IPS-18c (cell line): Measurements from ENCODE around the gene KRT16.
"Not testable (repeated sequence)": the region's sequence is repeated elsewhere in the genome, so short reads cannot be mapped to it uniquely, and the experiment has no call there.

Source experiments
- H3K4me3 ChIP-seq: 2 replicates; pipeline ENCODE4 v1.7.0; 2013; ENCODE audit warnings: low read depth, mild to moderate bottlenecking, low read length, moderate library complexity; ENCODE audit not compliant: insufficient read depth
- H3K9me3 ChIP-seq: one replicate; pipeline ENCODE4 v1.6.1; 2013; ENCODE audit warnings: mild to moderate bottlenecking, low read length, moderate library complexity; ENCODE audit not compliant: control insufficient read depth, insufficient read depth

KRT16 gene

GRCh38 chr17:41649923-41650519 is 37.5 kb upstream of the KRT16 start:
- no peak overlapping the region for H3K4me3 ChIP-seq
- no peaks in the 10 kb centered on the region for H3K9me3 ChIP-seq

- peak overlapping the region; percentile 39 for H3K4me3 ChIP-seq
- no peaks in the 10 kb centered on the region for H3K9me3 ChIP-seq
Observed at GRCh38 chr17:41648411-41649195, 36.0 kb upstream of the KRT16 start.

- no peaks in the 10 kb centered on the region for H3K9me3 ChIP-seq
- H3K4me3 ChIP-seq = peak overlapping the region; percentile 39
Observed at GRCh38 chr17:41647940-41648410, 35.4 kb upstream of the KRT16 start.

GRCh38 chr17:41647038-41647813 is 34.7 kb upstream of the KRT16 start:
- no peak overlapping the region for H3K4me3 ChIP-seq
- H3K9me3 ChIP-seq = no peaks in the 10 kb centered on the region

DNA sequence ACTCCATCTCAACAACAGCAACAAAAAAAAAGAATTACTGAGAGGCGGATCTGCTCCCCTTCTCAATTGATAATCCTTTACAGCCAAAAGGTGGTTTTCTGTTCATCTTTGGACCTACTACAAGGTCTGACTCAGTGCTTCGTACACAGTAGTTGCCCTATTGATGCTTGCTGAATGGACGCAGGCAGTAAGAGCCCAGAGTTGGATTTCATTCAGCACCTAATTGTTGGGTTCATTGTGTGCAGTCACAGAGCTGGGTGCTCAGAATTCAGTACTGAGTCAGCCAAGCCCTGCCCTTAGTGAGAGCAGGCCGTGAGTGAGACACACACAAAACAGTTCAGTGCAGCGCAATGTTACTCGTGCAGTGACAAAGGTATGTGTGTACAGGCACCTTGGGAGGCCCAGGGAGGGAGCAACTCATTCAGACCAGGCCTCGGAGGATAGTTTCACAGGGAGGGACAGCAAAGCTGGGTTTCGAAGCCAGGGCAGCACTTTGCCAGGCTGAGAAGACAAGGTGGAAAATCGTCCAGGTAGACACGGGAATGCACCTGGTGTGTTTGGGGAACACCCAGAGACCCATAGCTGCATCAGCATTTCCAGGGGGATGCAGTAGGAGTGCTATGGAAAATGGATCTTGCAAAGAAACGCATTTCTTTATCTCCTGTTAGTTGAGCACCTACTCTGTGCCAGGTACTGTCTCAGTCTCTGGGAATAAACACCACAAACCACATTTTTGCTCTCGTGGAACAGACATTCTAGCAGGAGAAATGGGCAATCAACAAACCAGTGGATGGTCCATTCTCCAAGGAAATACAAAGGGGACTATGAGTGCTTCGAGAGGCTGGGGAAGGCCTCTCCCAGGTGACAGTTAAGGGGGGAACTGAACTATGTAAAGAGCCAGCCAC is 29.9 kb upstream of the KRT16 start:
- Histone ChIP-seq H3K9me3 (no peaks in the 10 kb centered on the region), H3K4me3 (no peak overlapping the region)

- H3K4me3 ChIP-seq, H3K9me3 ChIP-seq: not testable (repeated sequence)
Observed at GRCh38 chr17:41640596-41640995, 28.0 kb upstream of the KRT16 start.

- no peaks in the 10 kb centered on the region for H3K9me3 ChIP-seq
- no peak overlapping the region for H3K4me3 ChIP-seq
Observed at GRCh38 chr17:41639492-41640473, 27.2 kb upstream of the KRT16 start.

- H3K9me3 ChIP-seq = no peaks in the 10 kb centered on the region
- no peak overlapping the region for H3K4me3 ChIP-seq
Observed at GRCh38 chr17:41638941-41639340, 26.4 kb upstream of the KRT16 start.

DNA sequence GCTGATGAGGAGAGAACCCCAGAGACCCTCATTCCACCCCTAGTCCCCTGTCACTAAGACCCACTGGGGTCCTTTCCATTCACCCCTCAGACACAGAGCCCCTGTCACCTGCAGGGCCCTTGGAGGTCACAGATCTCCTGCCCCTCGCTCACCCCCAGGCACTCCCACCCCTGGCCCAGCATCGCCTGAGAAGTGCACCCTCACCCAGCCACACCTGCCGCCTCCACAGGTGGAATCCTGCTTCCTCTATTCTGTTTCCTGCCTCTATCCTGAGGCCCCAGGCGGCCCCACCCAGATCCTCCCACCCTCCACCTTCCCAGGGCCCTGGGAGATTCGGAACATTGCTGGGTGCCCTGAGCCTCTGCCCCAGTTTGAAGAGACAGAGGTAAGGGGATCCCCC is 25.6 kb upstream of the KRT16 start:
- Histone ChIP-seq H3K4me3 (no peak overlapping the region), H3K9me3 (no peaks in the 10 kb centered on the region)

DNA sequence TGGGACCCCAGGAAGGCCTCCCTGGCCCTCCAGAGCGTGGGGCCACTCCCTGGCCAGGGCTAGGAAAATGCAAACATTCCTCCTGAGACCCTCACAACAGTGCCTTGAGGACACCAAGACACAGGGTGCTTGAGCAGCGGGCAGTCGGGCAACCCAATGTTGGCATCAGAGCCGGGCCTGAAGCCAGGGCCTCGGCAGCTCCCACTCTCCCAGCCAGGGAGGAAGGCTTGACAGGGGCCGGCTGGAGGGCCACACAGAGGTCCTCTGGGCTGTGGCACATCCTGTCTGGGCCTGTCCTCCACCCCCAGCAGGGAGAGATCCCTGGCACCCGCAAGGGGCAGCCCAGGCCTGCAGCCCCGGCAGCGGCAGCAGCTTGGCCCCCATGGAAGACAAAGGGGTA is 24.1 kb upstream of the KRT16 start:
- no peak overlapping the region for H3K4me3 ChIP-seq

DNA sequence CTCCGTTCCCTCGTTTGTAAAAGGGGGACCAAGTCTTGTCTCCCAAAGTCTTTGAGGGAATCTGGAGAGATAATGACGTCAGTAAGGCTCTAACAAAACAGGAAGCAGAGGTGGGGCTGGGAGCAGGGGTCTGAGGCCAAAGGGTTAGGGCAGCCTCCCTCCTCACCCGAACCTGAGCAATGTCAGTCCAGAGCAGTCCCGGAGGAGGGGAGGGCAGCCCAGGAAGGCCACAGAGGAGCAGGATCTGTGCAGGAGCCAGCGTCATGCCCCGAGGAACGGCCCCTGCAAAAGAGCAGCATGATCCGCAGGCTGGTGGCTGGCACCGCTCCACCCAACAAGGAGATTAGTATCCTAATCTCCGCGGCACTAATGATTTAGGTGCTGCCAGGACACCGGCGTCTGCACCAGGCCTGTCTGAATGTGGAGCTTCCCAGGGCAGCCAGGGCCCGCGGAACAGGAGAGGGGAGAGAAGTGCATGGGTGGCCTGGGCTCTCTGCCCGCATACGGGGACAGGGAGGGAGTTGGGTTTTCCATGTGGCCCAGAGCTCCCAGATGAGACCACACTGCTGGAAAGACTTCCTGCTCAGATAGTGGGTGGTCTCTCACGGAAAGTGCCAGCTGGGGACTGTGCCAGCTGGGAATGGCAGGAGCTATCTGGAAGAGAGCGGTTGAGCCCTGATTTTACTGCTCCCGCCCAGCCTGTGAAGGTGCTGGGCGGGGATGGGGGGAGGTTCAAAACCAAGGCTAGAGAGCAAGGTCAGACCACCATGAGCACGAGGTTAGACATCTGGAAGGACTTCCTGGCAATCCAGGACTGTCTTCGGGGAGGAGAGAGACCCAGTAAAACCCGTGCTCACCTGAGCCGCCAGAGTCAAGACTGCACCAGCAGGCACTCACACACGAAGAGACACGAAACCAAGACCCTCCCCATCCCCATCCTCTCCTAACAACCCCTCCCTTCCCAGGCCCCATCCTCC is 22.8 kb upstream of the KRT16 start:
- H3K4me3 ChIP-seq = no peak overlapping the region
- H3K9me3 ChIP-seq = no peaks in the 10 kb centered on the region

More for the DNA sequence above, 24.1 kb upstream of the KRT16 start:
- H3K9me3 ChIP-seq = no peaks in the 10 kb centered on the region

DNA sequence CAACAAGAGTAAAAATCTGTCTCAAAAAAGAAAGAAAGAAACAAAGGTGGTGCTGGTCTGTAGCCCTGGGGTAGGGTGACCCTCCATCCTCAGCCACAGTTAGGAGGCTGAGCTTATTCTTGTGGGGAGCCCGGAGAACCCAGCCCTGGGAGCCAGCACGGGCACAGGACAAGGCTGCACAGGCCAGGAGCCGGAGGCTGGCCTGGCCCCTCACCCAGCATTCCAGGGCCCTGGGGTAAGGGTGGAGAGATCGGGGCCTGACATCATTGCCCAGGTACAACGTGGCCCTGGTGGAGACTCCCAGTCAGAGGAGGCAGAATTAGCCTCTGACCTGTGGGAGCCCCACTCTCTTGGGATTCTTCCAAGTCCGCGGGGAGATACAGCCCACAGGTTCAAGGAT is 22.1 kb upstream of the KRT16 start:
- H3K9me3 ChIP-seq = no peaks in the 10 kb centered on the region
- H3K4me3 ChIP-seq = no peak overlapping the region

DNA sequence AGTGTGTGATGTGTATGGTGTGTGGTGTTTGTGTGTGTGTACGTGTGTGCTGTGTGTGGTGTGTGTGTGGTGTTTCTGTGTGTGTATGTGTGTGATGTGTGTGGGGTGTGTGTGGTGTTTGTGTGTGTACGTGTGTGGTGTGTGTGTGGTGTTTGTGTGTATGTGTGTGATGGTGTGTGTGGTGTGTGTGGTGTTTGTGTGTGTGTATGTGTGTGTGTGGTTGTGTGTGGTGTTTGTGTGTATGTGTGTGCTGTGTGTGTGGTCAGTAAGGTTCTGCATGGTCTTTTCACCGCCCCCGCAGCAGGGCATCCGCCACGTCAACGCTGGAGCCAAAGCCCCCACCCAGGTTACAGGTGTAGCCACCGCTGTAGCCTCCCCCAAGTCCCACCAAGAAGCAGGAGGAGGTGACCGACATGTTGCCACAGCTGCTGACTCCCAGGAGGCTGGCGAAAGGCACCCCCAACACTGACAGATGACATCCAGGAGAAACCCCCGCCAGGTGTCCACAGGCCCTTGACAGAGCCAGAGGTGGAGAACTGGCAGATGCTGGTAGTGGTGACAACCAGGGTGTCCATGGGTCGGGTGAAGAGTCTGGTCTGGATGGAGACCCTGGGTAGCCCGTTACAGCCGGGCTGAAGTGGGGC is 21.1 kb upstream of the KRT16 start:
- Histone ChIP-seq H3K4me3 (no peak overlapping the region), H3K9me3 (no peaks in the 10 kb centered on the region)

GRCh38 chr17:41632482-41633105 is 20.0 kb upstream of the KRT16 start:
- Histone ChIP-seq H3K4me3 (no peak overlapping the region), H3K9me3 (no peaks in the 10 kb centered on the region)
